PC-3 (cell line): ENCODE data around the gene HIGD1B. TPM values are rescaled to one million over a fixed set of nuclear protein-coding genes. Genes with fewer than 3 reads are reported as not detected.

ENCODE experiments used
- ATAC-seq: fragments of 200-7000 bp; cut with Tn5 transposase; 2 replicates; pipeline ENCODE4 v1.9.1; 2020; ENCODE audit warnings: mild to moderate bottlenecking, moderate library complexity
- BruUV-seq: library from RNA; stranded (reverse); fragments of 400-500 nt; replicated peaks from 2 replicates; lab custom pipeline; 2021; lab: Mats Ljungman, UMichigan
- CTCF ChIA-PET: fragments of 300-600 bp; sonication (Branson Sonifier 250); formaldehyde crosslinking; loops from one replicate; lab custom pipeline; 2022; ENCODE audit warnings: antibody characterized with exemption; lab: Charles Lee
- POLR2A ChIA-PET: fragments of 300-600 bp; sonication (Branson Sonifier 250); formaldehyde crosslinking; loops from one replicate; lab custom pipeline; 2022; ENCODE audit warnings: antibody characterized with exemption; ENCODE audit not compliant: unreplicated experiment; lab: Charles Lee
- DNase-seq: peaks from one replicate; pipeline ENCODE4 v3.0.0-alpha.2; 2015
- H2AFZ ChIP-seq: fragments of 300-600 bp; sonication (generic); 2 replicates; pipeline ENCODE4 v1.6.0; 2016; ENCODE audit warnings: antibody characterized with exemption, low read length
- H3F3A ChIP-seq: fragments of 300-600 bp; sonication (generic); one replicate; pipeline ENCODE4 v1.6.0; 2017; ENCODE audit warnings: antibody characterized with exemption, low read length, control low read depth, mild to moderate bottlenecking; ENCODE audit not compliant: unreplicated experiment
- H3K27ac ChIP-seq: fragments of 300-600 bp; sonication (generic); 2 replicates; pipeline ENCODE4 v1.5.1; 2016; ENCODE audit warnings: mild to moderate bottlenecking, low read length
- H3K27me3 ChIP-seq: fragments of 300-600 bp; sonication (generic); 2 replicates; pipeline ENCODE4 v1.6.1; 2016; ENCODE audit warnings: low read length, mixed read lengths
- H3K36me3 ChIP-seq: fragments of 300-600 bp; sonication (generic); 2 replicates; pipeline ENCODE4 v1.6.1; 2016; ENCODE audit warnings: low read depth, mixed run types, low read length, mixed read lengths
- H3K4me1 ChIP-seq: fragments of 300-600 bp; sonication (generic); 2 replicates; pipeline ENCODE4 v1.5.1; 2016; ENCODE audit warnings: low read length; ENCODE audit not compliant: insufficient read depth
- H3K4me2 ChIP-seq: fragments of 300-600 bp; sonication (generic); 2 replicates; pipeline ENCODE4 v1.6.0; 2016; ENCODE audit warnings: low read length
- H3K4me3 ChIP-seq: fragments of 300-600 bp; sonication (generic); 2 replicates; pipeline ENCODE4 v1.5.1; 2016; ENCODE audit warnings: mild to moderate bottlenecking, low read length, mixed read lengths
- H3K79me2 ChIP-seq: fragments of 300-600 bp; sonication (generic); 2 replicates; pipeline ENCODE4 v1.6.1; 2017; ENCODE audit warnings: low read length, mixed read lengths
- H3K9ac ChIP-seq: fragments of 300-600 bp; sonication (generic); 2 replicates; pipeline ENCODE4 v1.6.0; 2016; ENCODE audit warnings: mild to moderate bottlenecking, low read length
- H3K9me2 ChIP-seq: fragments of 300-600 bp; sonication (generic); replicated peaks from 2 replicates; pipeline ENCODE4 v1.6.1; 2016; ENCODE audit warnings: mixed run types, low read length, mixed read lengths
- H3K9me3 ChIP-seq: fragments of 300-600 bp; sonication (generic); 2 replicates; pipeline ENCODE4 v1.6.1; 2016; ENCODE audit warnings: low read length, mixed read lengths
- H4K20me1 ChIP-seq: fragments of 300-600 bp; sonication (generic); 2 replicates; pipeline ENCODE4 v1.6.1; 2016; ENCODE audit warnings: low read length, mixed read lengths
- EZH2 ChIP-seq: fragments of 300-600 bp; sonication (generic); IDR thresholded peaks from one replicate; pipeline ENCODE4 v1.6.1; 2017; ENCODE audit warnings: antibody characterized with exemption, mild to moderate bottlenecking, low read length; ENCODE audit not compliant: unreplicated experiment
- EZH2phosphoT487 ChIP-seq: fragments of 300-600 bp; sonication (generic); IDR thresholded peaks from 2 replicates; pipeline ENCODE4 v1.6.1; 2018; ENCODE audit warnings: mild to moderate bottlenecking, antibody characterized with exemption, low read length, borderline replicate concordance
- intact Hi-C: fragments of 100-400 bp; cut with micrococcal nuclease; formaldehyde crosslinking; loops from 2 replicates; pipeline ENCODE4 v1.9.0; 2023
- total RNA-seq: library from RNA; depleted of rRNA; stranded (reverse); fragments of >200 nt; gene quantifications from 2 replicates; pipeline ENCODE4 v1.2.3, GENCODE V29; 2014
- TF ChIP-seq, protein P1 (sequence below): fragments of 300-600 bp; sonication (generic); conservative IDR thresholded peaks from 2 replicates; pipeline ENCODE4 v1.5.1; 2017; ENCODE audit warnings: antibody characterized with exemption, low read depth, mild to moderate bottlenecking, low read length

Gene HIGD1B
- total RNA-seq, 1 experiment from 2014 or later, result not detected

DNA sequence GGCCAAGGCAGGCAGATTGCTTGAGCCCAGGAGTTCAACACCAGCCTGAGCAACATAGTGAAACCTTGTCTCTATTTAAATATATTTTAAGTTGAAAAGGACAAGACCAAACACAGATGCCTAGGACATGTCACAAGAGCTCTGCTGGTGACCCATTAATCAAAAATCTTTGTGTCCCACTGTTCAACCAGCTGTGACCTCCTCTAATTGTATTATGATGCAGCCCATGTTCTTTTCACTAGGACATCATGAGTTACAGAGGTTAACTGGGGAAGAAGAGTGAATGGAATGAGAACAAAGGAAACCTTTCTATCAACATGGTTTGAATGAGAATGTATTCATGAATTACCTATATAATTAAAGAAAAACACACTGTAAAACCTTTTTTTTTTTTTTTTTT lies 44.6 kb downstream of the HIGD1B start:
- TF ChIP-seq EZH2 (no peak), EZH2phosphoT487 (no peak)
- TF ChIP-seq, protein P1, sequence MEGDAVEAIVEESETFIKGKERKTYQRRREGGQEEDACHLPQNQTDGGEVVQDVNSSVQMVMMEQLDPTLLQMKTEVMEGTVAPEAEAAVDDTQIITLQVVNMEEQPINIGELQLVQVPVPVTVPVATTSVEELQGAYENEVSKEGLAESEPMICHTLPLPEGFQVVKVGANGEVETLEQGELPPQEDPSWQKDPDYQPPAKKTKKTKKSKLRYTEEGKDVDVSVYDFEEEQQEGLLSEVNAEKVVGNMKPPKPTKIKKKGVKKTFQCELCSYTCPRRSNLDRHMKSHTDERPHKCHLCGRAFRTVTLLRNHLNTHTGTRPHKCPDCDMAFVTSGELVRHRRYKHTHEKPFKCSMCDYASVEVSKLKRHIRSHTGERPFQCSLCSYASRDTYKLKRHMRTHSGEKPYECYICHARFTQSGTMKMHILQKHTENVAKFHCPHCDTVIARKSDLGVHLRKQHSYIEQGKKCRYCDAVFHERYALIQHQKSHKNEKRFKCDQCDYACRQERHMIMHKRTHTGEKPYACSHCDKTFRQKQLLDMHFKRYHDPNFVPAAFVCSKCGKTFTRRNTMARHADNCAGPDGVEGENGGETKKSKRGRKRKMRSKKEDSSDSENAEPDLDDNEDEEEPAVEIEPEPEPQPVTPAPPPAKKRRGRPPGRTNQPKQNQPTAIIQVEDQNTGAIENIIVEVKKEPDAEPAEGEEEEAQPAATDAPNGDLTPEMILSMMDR, result no peak
- ChIA-PET CTCF (interaction anchor here (0.6 kb wide), 1 partner anchor 982 kb away, joined by 3 read pairs; no protein-coding TSS in a partner anchor), POLR2A (interaction anchor here (0.6 kb wide), 1 partner anchor 53 kb away, joined by 19 read pairs; no protein-coding TSS in a partner anchor)

DNA sequence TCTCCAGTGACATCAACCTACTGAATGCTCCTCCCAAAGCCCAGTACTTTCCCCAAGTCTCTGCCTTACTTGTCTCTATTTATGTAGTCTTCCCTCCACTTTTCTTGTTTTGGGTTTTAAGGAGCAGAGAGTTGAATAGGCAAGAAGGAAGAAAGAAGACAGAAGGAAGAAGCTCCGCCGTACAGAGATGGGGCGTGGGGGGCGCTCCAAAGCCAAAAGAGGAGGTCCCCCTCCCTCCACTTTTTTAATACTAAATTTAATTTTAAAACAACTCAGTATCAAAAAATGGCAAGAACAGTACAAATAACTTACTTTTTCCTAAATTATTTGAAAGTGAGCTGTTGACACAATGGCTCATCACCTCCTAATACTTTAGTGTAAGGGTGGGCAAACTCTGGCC lies 47.0 kb downstream of the HIGD1B start:
- H3K9me3 ChIP-seq, result no peaks in the 10 kb centered on the region
- H4K20me1 ChIP-seq, result peaks cover 19% of the 10 kb centered on the region
- intact Hi-C loops, result no loop called here
- 0 out of 2 replicates have a peak, but pooled peaks cover 3% of the 10 kb centered on the region for H3K4me1 ChIP-seq
- no peak overlapping the region for H3K9ac ChIP-seq
- H3K79me2 ChIP-seq, result peaks cover 89% of the 10 kb centered on the region
- no TSS peak for BruUV-seq
- CTCF ChIA-PET, result no interaction called here
- H3K4me3 ChIP-seq, result no peak overlapping the region
- H3K36me3 ChIP-seq, result peaks cover 40% of the 10 kb centered on the region
- DNase-seq (no peak), ATAC-seq (no peak)
- H3K9me2 ChIP-seq, result no peaks in the 10 kb centered on the region
- H3K27ac ChIP-seq, result no peak overlapping the region
- no peak overlapping the region for H3K4me2 ChIP-seq
- TF ChIP-seq, protein P1, result no peak
- TF ChIP-seq EZH2phosphoT487 (no peak), EZH2 (no peak)
- no peaks in the 10 kb centered on the region for H3F3A ChIP-seq
- H2AFZ ChIP-seq, result no peak overlapping the region
- POLR2A ChIA-PET, result no interaction called here
- H3K27me3 ChIP-seq, result no peaks in the 10 kb centered on the region

More for the DNA sequence above, 44.6 kb downstream of the HIGD1B start:
- Histone ChIP-seq H3F3A (no peaks in the 10 kb centered on the region), H3K36me3 (peaks cover 42% of the 10 kb centered on the region), H3K27ac (no peak overlapping the region), H2AFZ (no peak overlapping the region), H3K79me2 (peaks cover 93% of the 10 kb centered on the region), H3K4me3 (no peak overlapping the region), H3K9me2 (no peaks in the 10 kb centered on the region), H3K4me1 (no peaks in the 10 kb centered on the region), H3K4me2 (no peak overlapping the region), H4K20me1 (peaks cover 40% of the 10 kb centered on the region), H3K9me3 (no peaks in the 10 kb centered on the region), H3K27me3 (no peaks in the 10 kb centered on the region), H3K9ac (no peak overlapping the region)
- ATAC-seq (no peak), DNase-seq (no peak)
- intact Hi-C loops, result no loop called here
- BruUV-seq, result no TSS peak

DNA sequence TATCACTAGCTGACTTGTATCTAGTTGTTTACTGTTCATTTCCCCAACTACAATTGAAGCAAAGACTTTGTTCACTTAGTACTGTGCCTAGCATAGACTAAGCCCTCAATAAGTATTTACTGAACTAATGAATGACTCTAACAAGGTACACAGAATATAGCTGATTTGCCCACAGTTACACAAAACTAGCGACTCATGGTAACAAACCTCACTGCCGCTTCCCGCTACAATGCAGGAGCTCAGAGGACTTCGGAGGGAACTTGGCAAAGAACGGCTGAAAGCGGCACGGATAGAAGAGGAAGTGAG lies 51.0 kb downstream of the HIGD1B start:
- Histone ChIP-seq H3K9ac (peak overlapping the region; percentile 87), H3K9me2 (no peaks in the 10 kb centered on the region), H3K4me2 (peak overlapping the region; percentile 89), H3F3A (peaks cover 4% of the 10 kb centered on the region), H3K4me3 (peak overlapping the region; percentile 84), H3K79me2 (peaks cover 53% of the 10 kb centered on the region), H3K9me3 (no peaks in the 10 kb centered on the region), H3K27me3 (no peaks in the 10 kb centered on the region), H2AFZ (peak overlapping the region; percentile 76), H3K36me3 (peaks cover 18% of the 10 kb centered on the region), H3K27ac (peak overlapping the region; percentile 87), H4K20me1 (peaks cover 14% of the 10 kb centered on the region; the same call in 1 of the 2 replicates), H3K4me1 (peaks cover 30% of the 10 kb centered on the region)
- no peak for TF ChIP-seq EZH2phosphoT487
- TF ChIP-seq, protein P1, result no peak
- no peak for TF ChIP-seq EZH2
- DNase-seq, result peak; percentile 63
- POLR2A ChIA-PET, result interaction anchor here (0.5 to 0.7 kb wide), 2 partner anchors 187 to 208 kb away, joined by 3 to 8 read pairs; no protein-coding TSS in a partner anchor
- CTCF ChIA-PET, result interaction anchor here (0.6 to 1.5 kb wide), 2 partner anchors 20 to 26 kb away, joined by 3 to 5 read pairs; no protein-coding TSS in a partner anchor
- no peak for ATAC-seq
- intact Hi-C loops, result no loop called here
- BruUV-seq, result TSS peak; percentile 92
